HEK293 (cell line): Measurements from ENCODE around the gene TPST1.

Experiments used
- BCL11B ChIP-seq: fragments of 450-650 bp; formaldehyde crosslinking; IDR thresholded peaks from 2 replicates; pipeline ENCODE4 v1.5.1; 2016; ENCODE audit warnings: low read depth, missing biosample characterization, missing genetic modification characterization
- GFI1B ChIP-seq: fragments of 450-650 bp; formaldehyde crosslinking; IDR thresholded peaks from 2 replicates; pipeline ENCODE4 v1.5.1; 2016; ENCODE audit warnings: missing biosample characterization, missing genetic modification characterization
- GLIS1 ChIP-seq: fragments of 450-650 bp; formaldehyde crosslinking; IDR thresholded peaks from 2 replicates; pipeline ENCODE4 v1.5.1; 2016; ENCODE audit warnings: missing biosample characterization, missing genetic modification characterization
- IKZF3 ChIP-seq: fragments of 450-650 bp; IDR thresholded peaks from 2 replicates; pipeline ENCODE4 v1.5.0; 2018; ENCODE audit warnings: missing biosample characterization, mild to moderate bottlenecking, missing genetic modification characterization, moderate library complexity
- PRDM1 ChIP-seq: fragments of 450-650 bp; formaldehyde crosslinking; IDR thresholded peaks from 2 replicates; pipeline ENCODE4; 2016; ENCODE audit warnings: missing biosample characterization, missing genetic modification characterization
- RBAK ChIP-seq: fragments of 450-650 bp; formaldehyde crosslinking; IDR thresholded peaks from 2 replicates; pipeline ENCODE4 v1.5.1; 2016; ENCODE audit warnings: missing biosample characterization, missing genetic modification characterization
- SALL2 ChIP-seq: fragments of 450-650 bp; formaldehyde crosslinking; IDR thresholded peaks from 2 replicates; pipeline ENCODE4 v1.5.0; 2017; ENCODE audit warnings: missing biosample characterization, mild to moderate bottlenecking, missing genetic modification characterization, borderline replicate concordance
- TRIM28 ChIP-seq: IDR thresholded peaks from 2 replicates; pipeline ENCODE4 v1.6.1; 2011; ENCODE audit warnings: low read length, control low read depth, borderline replicate concordance
- ZBTB1 ChIP-seq: fragments of 450-650 bp; formaldehyde crosslinking; IDR thresholded peaks from 2 replicates; pipeline ENCODE4 v1.5.1; 2016; ENCODE audit warnings: missing biosample characterization, missing genetic modification characterization
- ZBTB48 ChIP-seq: fragments of 450-650 bp; formaldehyde crosslinking; IDR thresholded peaks from 2 replicates; pipeline ENCODE4 v1.5.1; 2016; ENCODE audit warnings: missing biosample characterization, missing genetic modification characterization
- ZBTB7A ChIP-seq: fragments of 450-650 bp; formaldehyde crosslinking; IDR thresholded peaks from 2 replicates; pipeline ENCODE4 v1.5.1; 2016; ENCODE audit warnings: low read depth, missing biosample characterization, missing genetic modification characterization
- ZFP3 ChIP-seq: fragments of 450-650 bp; formaldehyde crosslinking; IDR thresholded peaks from 2 replicates; pipeline ENCODE4 v1.5.1; 2016; ENCODE audit warnings: low read depth, missing biosample characterization, missing genetic modification characterization
- ZNF140 ChIP-seq: fragments of 450-650 bp; formaldehyde crosslinking; IDR thresholded peaks from 2 replicates; pipeline ENCODE4 v1.5.1; 2016; ENCODE audit warnings: missing biosample characterization, missing genetic modification characterization
- ZNF214 ChIP-seq: fragments of 450-650 bp; formaldehyde crosslinking; IDR thresholded peaks from 2 replicates; pipeline ENCODE4 v1.5.1; 2017; ENCODE audit warnings: missing biosample characterization, mild to moderate bottlenecking, missing genetic modification characterization, borderline replicate concordance
- ZNF221 ChIP-seq: fragments of 450-650 bp; formaldehyde crosslinking; IDR thresholded peaks from 2 replicates; pipeline ENCODE4 v1.5.1; 2017; ENCODE audit warnings: missing biosample characterization, missing genetic modification characterization, borderline replicate concordance
- ZNF239 ChIP-seq: fragments of 450-650 bp; formaldehyde crosslinking; IDR thresholded peaks from 2 replicates; pipeline ENCODE4 v1.5.1; 2016; ENCODE audit warnings: missing biosample characterization, missing genetic modification characterization
- ZNF266 ChIP-seq: fragments of 450-650 bp; formaldehyde crosslinking; IDR thresholded peaks from 2 replicates; pipeline ENCODE4 v1.5.1; 2016; ENCODE audit warnings: missing biosample characterization, missing genetic modification characterization, low read depth
- ZNF274 ChIP-seq, 2 experiments: fragments of 200-500 bp in 1 of 2; fragments of 450-650 bp in 1 of 2; sonication (Bioruptor generic) in 1 of 2; formaldehyde crosslinking in 1 of 2; IDR thresholded peaks; 2 replicates each; pipeline versions ENCODE4 v1.5.1 to v1.6.1; 2014 to 2016; ENCODE audit warnings: borderline replicate concordance in 1 of 2, inconsistent platforms in 1 of 2, low read length in 1 of 2, missing biosample characterization in 1 of 2, missing genetic modification characterization in 1 of 2
- ZNF335 ChIP-seq: fragments of 450-650 bp; formaldehyde crosslinking; conservative IDR thresholded peaks from 2 replicates; pipeline ENCODE4 v1.5.1; 2016; ENCODE audit warnings: missing biosample characterization, missing genetic modification characterization
- ZNF354C ChIP-seq: fragments of 450-650 bp; formaldehyde crosslinking; IDR thresholded peaks from 2 replicates; pipeline ENCODE4 v1.5.1; 2016; ENCODE audit warnings: missing biosample characterization, missing genetic modification characterization, low read depth, borderline replicate concordance
- ZNF433 ChIP-seq: fragments of 450-650 bp; formaldehyde crosslinking; IDR thresholded peaks from 2 replicates; pipeline ENCODE4 v1.5.1; 2016; ENCODE audit warnings: missing biosample characterization, missing genetic modification characterization, low read depth
- ZNF473 ChIP-seq: fragments of 450-650 bp; formaldehyde crosslinking; IDR thresholded peaks from 2 replicates; pipeline ENCODE4 v1.5.1; 2017; ENCODE audit warnings: missing biosample characterization, missing genetic modification characterization
- ZNF529 ChIP-seq: fragments of 450-650 bp; formaldehyde crosslinking; IDR thresholded peaks from 2 replicates; pipeline ENCODE4 v1.5.1; 2017; ENCODE audit warnings: missing genetic modification characterization, missing biosample characterization; ENCODE audit not compliant: insufficient replicate concordance
- ZNF610 ChIP-seq: fragments of 450-650 bp; formaldehyde crosslinking; IDR thresholded peaks from 2 replicates; pipeline ENCODE4 v1.5.1; 2016; ENCODE audit warnings: missing biosample characterization, missing genetic modification characterization, borderline replicate concordance
- ZNF621 ChIP-seq: fragments of 450-650 bp; formaldehyde crosslinking; IDR thresholded peaks from 2 replicates; pipeline ENCODE4 v1.5.1; 2017; ENCODE audit warnings: missing biosample characterization, missing genetic modification characterization
- ZNF623 ChIP-seq: fragments of 450-650 bp; formaldehyde crosslinking; IDR thresholded peaks from 2 replicates; pipeline ENCODE4 v1.5.1; 2016; ENCODE audit warnings: missing biosample characterization, missing genetic modification characterization
- ZNF624 ChIP-seq: fragments of 450-650 bp; formaldehyde crosslinking; IDR thresholded peaks from 2 replicates; pipeline ENCODE4 v1.5.1; 2017; ENCODE audit warnings: missing biosample characterization, missing genetic modification characterization
- ZNF626 ChIP-seq: fragments of 450-650 bp; sonication (Bioruptor Pico); formaldehyde crosslinking; IDR thresholded peaks from 2 replicates; pipeline ENCODE4 v1.5.1; 2018; ENCODE audit warnings: missing biosample characterization, missing genetic modification characterization, inconsistent platforms
- ZNF658 ChIP-seq: fragments of 450-650 bp; formaldehyde crosslinking; IDR thresholded peaks from 2 replicates; pipeline ENCODE4; 2016; ENCODE audit warnings: missing biosample characterization, missing genetic modification characterization
- ZNF768 ChIP-seq: fragments of 450-650 bp; formaldehyde crosslinking; IDR thresholded peaks from 2 replicates; pipeline ENCODE4 v1.5.1; 2018; ENCODE audit warnings: missing biosample characterization, mild to moderate bottlenecking, missing genetic modification characterization
- ZNF785 ChIP-seq: fragments of 450-650 bp; formaldehyde crosslinking; IDR thresholded peaks from 2 replicates; pipeline ENCODE4 v1.5.1; 2016; ENCODE audit warnings: missing biosample characterization, missing genetic modification characterization
- ZNF830 ChIP-seq: fragments of 450-650 bp; IDR thresholded peaks from 2 replicates; pipeline ENCODE4 v1.5.0; 2018; ENCODE audit warnings: missing biosample characterization, missing genetic modification characterization, low read depth, mild to moderate bottlenecking, moderate library complexity
- ZSCAN30 ChIP-seq: fragments of 450-650 bp; IDR thresholded peaks from 2 replicates; pipeline ENCODE4 v1.5.1; 2018; ENCODE audit warnings: missing biosample characterization, mild to moderate bottlenecking, missing genetic modification characterization, moderate library complexity
- ZXDB ChIP-seq: fragments of 450-650 bp; formaldehyde crosslinking; IDR thresholded peaks from 2 replicates; pipeline ENCODE4 v1.5.1; 2016; ENCODE audit warnings: missing biosample characterization, missing genetic modification characterization
- TF ChIP-seq, protein P1 (sequence below): fragments of 450-650 bp; formaldehyde crosslinking; IDR thresholded peaks from 2 replicates; pipeline ENCODE4 v1.5.1; 2016; ENCODE audit warnings: missing biosample characterization, missing genetic modification characterization
- TF ChIP-seq, protein P2 (sequence below): fragments of 450-650 bp; formaldehyde crosslinking; IDR thresholded peaks from 2 replicates; pipeline ENCODE4 v1.5.1; 2016; ENCODE audit warnings: missing biosample characterization, missing genetic modification characterization, low read depth
- TF ChIP-seq, protein P3 (sequence below): fragments of 450-650 bp; formaldehyde crosslinking; IDR thresholded peaks from 2 replicates; pipeline ENCODE4 v1.5.1; 2017; ENCODE audit warnings: missing biosample characterization, missing genetic modification characterization

The TPST1 gene

DNA sequence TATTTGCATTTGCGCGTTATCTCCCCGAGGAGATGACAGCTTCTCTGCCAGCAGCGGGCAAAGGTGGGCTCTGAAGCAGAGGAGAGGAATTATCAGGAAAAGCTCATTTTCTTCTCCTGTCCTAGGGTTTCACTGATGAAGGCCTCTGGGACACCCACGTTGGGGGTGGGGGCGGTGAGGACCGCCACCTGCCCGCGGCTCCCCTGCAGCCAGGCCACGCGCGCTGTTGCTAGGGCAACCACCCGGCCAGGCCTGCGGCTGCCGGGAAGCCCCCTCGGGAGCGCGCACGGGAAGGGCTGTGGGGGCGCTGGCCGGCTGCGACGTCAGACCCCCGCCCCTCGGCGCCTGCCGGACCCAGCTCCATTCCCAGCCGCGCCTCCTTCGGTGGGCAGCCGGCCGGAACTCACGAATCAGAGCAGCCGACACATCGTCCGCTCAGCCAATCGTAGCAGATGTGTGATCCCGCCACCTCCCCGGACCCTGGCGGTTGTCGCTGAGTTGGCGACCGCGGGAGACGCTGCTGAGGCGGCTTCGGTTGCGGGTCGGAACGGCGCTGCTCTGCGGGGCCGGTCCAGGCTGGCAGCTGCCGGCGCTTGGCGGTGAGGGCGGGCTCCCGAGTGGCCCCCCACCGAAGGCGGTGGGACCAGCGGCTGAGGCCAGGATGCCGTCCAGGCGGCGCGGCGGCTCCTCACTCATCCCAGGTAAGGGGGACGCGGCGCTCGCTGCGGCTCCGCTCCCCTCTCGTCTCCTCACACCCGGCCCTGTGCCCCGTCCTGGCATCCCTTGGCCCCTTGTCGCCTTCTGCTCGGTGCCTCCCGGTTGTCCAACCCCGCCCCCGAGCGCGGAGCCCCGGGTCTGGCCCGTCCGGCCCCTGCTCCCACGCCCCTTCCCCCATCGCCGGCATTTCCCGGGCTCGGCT, at the start of gene TPST1 (continued):
- TF ChIP-seq ZNF433 (tag by site-specific recombination): no peak
- TF ChIP-seq TRIM28: no peak
- TF ChIP-seq BCL11B: no peak
- TF ChIP-seq ZNF624 (tag by site-specific recombination): no peak
- TF ChIP-seq, protein P1, sequence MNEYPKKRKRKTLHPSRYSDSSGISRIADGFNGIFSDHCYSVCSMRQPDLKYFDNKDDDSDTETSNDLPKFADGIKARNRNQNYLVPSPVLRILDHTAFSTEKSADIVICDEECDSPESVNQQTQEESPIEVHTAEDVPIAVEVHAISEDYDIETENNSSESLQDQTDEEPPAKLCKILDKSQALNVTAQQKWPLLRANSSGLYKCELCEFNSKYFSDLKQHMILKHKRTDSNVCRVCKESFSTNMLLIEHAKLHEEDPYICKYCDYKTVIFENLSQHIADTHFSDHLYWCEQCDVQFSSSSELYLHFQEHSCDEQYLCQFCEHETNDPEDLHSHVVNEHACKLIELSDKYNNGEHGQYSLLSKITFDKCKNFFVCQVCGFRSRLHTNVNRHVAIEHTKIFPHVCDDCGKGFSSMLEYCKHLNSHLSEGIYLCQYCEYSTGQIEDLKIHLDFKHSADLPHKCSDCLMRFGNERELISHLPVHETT: no peak
- TF ChIP-seq ZNF610 (tag by site-specific recombination): no peak; the same call in 1 of the 2 replicates
- no peak for TF ChIP-seq ZBTB1 (tag by site-specific recombination)
- TF ChIP-seq ZNF266: no peak
- TF ChIP-seq PRDM1 (tag by site-specific recombination): peak; percentile 70
- TF ChIP-seq ZNF768 (tag by site-specific recombination): no peak
- no peak for TF ChIP-seq ZNF221 (tag by site-specific recombination)
- no peak for TF ChIP-seq ZNF473 (tag by site-specific recombination)
- TF ChIP-seq ZBTB48 (tag by site-specific recombination): peak; percentile 65; the same call in 1 of the 2 replicates
- TF ChIP-seq IKZF3: no peak; the same call in 1 of the 2 replicates
- TF ChIP-seq GLIS1 (tag by site-specific recombination): peak; percentile 95
- TF ChIP-seq ZNF621: no peak
- TF ChIP-seq, protein P2, sequence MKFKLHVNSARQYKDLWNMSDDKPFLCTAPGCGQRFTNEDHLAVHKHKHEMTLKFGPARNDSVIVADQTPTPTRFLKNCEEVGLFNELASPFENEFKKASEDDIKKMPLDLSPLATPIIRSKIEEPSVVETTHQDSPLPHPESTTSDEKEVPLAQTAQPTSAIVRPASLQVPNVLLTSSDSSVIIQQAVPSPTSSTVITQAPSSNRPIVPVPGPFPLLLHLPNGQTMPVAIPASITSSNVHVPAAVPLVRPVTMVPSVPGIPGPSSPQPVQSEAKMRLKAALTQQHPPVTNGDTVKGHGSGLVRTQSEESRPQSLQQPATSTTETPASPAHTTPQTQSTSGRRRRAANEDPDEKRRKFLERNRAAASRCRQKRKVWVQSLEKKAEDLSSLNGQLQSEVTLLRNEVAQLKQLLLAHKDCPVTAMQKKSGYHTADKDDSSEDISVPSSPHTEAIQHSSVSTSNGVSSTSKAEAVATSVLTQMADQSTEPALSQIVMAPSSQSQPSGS (tag by site-specific recombination): no peak
- TF ChIP-seq ZNF830: no peak
- TF ChIP-seq ZNF623 (tag by site-specific recombination): no peak
- 0 out of 2 replicates have a peak, but pooled peaks have one; percentile 16 for TF ChIP-seq ZXDB (tag by site-specific recombination)
- TF ChIP-seq ZNF529 (tag by site-specific recombination): no peak
- TF ChIP-seq GFI1B (tag by site-specific recombination): no peak
- TF ChIP-seq ZNF335: peak; percentile 79
- TF ChIP-seq ZNF354C: no peak
- TF ChIP-seq, protein P3, sequence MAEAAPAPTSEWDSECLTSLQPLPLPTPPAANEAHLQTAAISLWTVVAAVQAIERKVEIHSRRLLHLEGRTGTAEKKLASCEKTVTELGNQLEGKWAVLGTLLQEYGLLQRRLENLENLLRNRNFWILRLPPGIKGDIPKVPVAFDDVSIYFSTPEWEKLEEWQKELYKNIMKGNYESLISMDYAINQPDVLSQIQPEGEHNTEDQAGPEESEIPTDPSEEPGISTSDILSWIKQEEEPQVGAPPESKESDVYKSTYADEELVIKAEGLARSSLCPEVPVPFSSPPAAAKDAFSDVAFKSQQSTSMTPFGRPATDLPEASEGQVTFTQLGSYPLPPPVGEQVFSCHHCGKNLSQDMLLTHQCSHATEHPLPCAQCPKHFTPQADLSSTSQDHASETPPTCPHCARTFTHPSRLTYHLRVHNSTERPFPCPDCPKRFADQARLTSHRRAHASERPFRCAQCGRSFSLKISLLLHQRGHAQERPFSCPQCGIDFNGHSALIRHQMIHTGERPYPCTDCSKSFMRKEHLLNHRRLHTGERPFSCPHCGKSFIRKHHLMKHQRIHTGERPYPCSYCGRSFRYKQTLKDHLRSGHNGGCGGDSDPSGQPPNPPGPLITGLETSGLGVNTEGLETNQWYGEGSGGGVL (tag by site-specific recombination): peak; percentile 8; the same call in 1 of the 2 replicates
- TF ChIP-seq ZBTB7A (tag by site-specific recombination): no peak
- no peak for TF ChIP-seq ZNF626 (tag by site-specific recombination)
- TF ChIP-seq ZNF274 (IDR thresholded peaks at IDR 0.05; ENCODE audit: low read length): no peak
- TF ChIP-seq ZNF274 (tag by site-specific recombination; IDR thresholded peaks at IDR 0.05; ENCODE audit: borderline replicate concordance): no peak
- TF ChIP-seq ZNF785 (tag by site-specific recombination): no peak
- no peak for TF ChIP-seq ZNF214
- TF ChIP-seq ZNF239 (tag by site-specific recombination): no peak
- no peak for TF ChIP-seq RBAK (tag by site-specific recombination)
- no peak for TF ChIP-seq SALL2
- TF ChIP-seq ZSCAN30: peak; percentile 35; the same call in 1 of the 2 replicates
- no peak for TF ChIP-seq ZNF658 (tag by site-specific recombination)
- TF ChIP-seq ZFP3 (tag by site-specific recombination): no peak
- TF ChIP-seq ZNF140: no peak
